Activated CD4-positive, alpha-beta memory T cell treated with anti-CD3 and anti-CD28 coated beads for 36 hours (primary cell): ENCODE results near the gene NOLC1. TPM values are rescaled to one million over a fixed set of nuclear protein-coding genes. Genes with fewer than 3 reads are reported as not detected.

Source experiments
- CTCF ChIA-PET: fragments of 350-600 bp; sonication (Branson Sonifier 250); formaldehyde crosslinking; loops from one replicate; lab custom pipeline; 2021; ENCODE audit warnings: antibody characterized with exemption, inconsistent platforms; lab: Charles Lee
- POLR2A ChIA-PET: fragments of 350-600 bp; sonication (Branson Sonifier 250); formaldehyde crosslinking; loops from one replicate; lab custom pipeline; 2021; ENCODE audit warnings: antibody characterized with exemption; lab: Charles Lee
- DNase-seq: peaks from one replicate; pipeline ENCODE4 v3.0.0-alpha.2; 2020
- H3K27ac Mint-ChIP-seq: one replicate; pipeline ENCODE4 v1.8.0; 2021; ENCODE audit warnings: mixed read lengths
- H3K27me3 Mint-ChIP-seq: one replicate; pipeline ENCODE4 v1.8.0; 2021; ENCODE audit warnings: mixed read lengths
- H3K36me3 Mint-ChIP-seq: one replicate; pipeline ENCODE4 v1.8.0; 2021; ENCODE audit warnings: mixed read lengths
- H3K4me1 Mint-ChIP-seq: one replicate; pipeline ENCODE4 v1.8.0; 2021; ENCODE audit warnings: low read depth, mixed read lengths
- H3K4me3 Mint-ChIP-seq: one replicate; pipeline ENCODE4 v1.8.0; 2021; ENCODE audit warnings: mild to moderate bottlenecking, mixed read lengths
- H3K9me3 Mint-ChIP-seq: one replicate; pipeline ENCODE4 v1.8.0; 2021; ENCODE audit warnings: mixed read lengths
- intact Hi-C: fragments of 100-400 bp; cut with micrococcal nuclease; formaldehyde crosslinking; loops from one replicate; pipeline ENCODE4 v1.15.1; 2023
- total RNA-seq, 2 experiments: library from RNA; stranded (reverse); gene quantifications; one replicate each; pipeline ENCODE4 v1.2.3, GENCODE V29; 2021

The NOLC1 gene
- total RNA-seq, 2 experiments from 2014 or later = 165 to 168 TPM

DNA sequence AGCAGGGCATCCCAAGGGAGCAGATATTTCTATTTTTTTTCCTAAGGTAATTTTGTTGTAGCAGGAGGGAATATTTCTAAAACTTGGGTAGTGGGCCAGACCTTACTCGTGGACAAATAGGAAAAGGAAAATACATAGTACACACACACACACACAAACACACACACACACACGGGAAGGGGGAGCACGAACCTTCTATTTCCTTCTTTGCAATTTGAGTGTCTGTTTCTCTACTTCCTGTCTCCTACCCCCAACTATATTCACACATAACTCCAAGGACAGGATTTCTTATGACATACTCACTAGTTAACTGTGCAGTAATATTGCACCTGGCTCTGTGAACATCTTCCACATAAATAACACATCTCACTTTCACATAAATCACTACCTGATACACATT lies 36.4 kb upstream of the NOLC1 start:
- Mint-ChIP-seq H3K4me3 (peak overlapping the region; percentile 88), H3K4me1 (peaks cover 58% of the 10 kb centered on the region), H3K27me3 (no peaks in the 10 kb centered on the region), H3K27ac (peak overlapping the region; percentile 96), H3K36me3 (peaks cover 9% of the 10 kb centered on the region), H3K9me3 (no peaks in the 10 kb centered on the region)
- no peak for DNase-seq
- CTCF ChIA-PET = interaction anchor here (1.2 to 2.8 kb wide), 4 partner anchors 16 to 279 kb away, joined by 3 to 13 read pairs (median 6); partner anchors contain the start of gene PPRC1
- POLR2A ChIA-PET = no interaction called here
- intact Hi-C loops = loop anchor here (2.0 kb wide), 3 partner anchors 51 to 285 kb away; partner anchors contain the start of genes ARMH3 and HPS6

DNA sequence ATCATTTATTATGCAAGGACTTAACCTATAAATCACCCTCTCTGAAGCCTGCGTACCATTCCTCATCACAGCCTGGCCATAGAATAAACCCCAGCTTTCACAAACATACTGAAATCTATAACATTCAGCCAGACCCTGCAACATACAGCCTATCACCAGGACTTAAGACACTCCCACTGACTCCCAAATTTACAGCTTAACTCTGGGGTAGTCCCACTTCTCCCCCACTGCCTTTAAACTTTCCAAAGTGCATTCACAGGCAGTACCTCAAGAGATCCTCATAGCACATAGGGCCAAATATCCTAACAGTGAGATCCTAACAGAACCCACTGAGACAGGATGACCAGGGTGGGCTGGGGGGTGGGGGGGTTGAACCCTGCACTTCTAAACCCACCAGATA lies 35.5 kb upstream of the NOLC1 start:
- H3K36me3 Mint-ChIP-seq = peaks cover 3% of the 10 kb centered on the region
- ChIA-PET CTCF (interaction anchor here (1.0 to 1.9 kb wide), 2 partner anchors 44 kb away, joined by 3 to 9 read pairs; no protein-coding TSS in a partner anchor), POLR2A (no interaction called here)
- intact Hi-C loops = loop anchor here (1.0 to 2.0 kb wide), 5 partner anchors 16 to 286 kb away; partner anchors contain the start of genes ARMH3, HPS6 and NOLC1
- H3K4me3 Mint-ChIP-seq = peak overlapping the region; percentile 12
- H3K27me3 Mint-ChIP-seq = no peaks in the 10 kb centered on the region
- peaks cover 67% of the 10 kb centered on the region for H3K4me1 Mint-ChIP-seq
- peak overlapping the region; percentile 96 for H3K27ac Mint-ChIP-seq
- DNase-seq = no peak
- no peaks in the 10 kb centered on the region for H3K9me3 Mint-ChIP-seq

DNA sequence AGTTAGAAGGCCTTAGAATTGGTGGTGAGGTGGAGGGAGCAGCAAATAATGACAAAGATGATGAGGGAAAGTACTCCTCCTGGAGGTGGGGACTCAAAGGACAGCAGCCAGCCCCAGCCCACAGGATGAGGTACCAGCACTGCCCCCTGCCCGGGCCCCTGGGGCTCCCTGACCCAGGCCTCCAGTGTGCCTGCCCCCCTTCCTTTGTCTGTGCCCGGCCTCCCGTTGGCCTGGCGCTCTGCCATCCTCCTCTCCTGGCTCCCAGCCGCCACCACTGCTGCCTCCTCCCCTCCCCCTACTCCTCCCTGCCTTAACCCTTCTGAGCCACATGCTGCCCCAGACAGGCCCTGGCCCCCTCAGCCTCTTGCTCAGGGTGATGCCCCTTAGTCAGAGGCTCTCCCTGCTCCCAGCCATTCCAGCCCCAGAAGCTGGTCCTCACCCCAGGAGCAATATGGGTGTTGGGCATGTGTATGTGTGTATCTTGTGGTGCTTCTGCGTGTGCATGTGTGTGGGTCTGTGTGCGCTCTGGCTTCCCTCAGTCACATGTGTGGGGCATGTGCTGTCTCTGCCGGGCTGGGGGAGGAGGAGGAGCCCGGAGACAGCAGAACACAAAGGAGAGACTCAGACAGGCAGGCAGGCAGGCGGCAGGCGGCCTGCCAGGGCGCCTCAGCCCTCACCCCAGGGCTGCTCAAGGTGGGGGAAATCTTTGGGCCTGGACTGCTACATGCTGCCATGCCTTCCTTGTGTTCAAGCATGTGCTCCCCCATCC lies 34.6 kb upstream of the NOLC1 start:
- intact Hi-C loops = loop anchor here (1.0 to 2.0 kb wide), 7 partner anchors 15 to 299 kb away; partner anchors contain the start of genes ARMH3, HPS6, NFKB2 and NOLC1
- Mint-ChIP-seq H3K4me3 (peak overlapping the region; percentile 92), H3K4me1 (peaks cover 65% of the 10 kb centered on the region), H3K27ac (peak overlapping the region; percentile 96), H3K9me3 (no peaks in the 10 kb centered on the region), H3K36me3 (peaks cover 3% of the 10 kb centered on the region), H3K27me3 (no peaks in the 10 kb centered on the region)
- DNase-seq = peak; percentile 81
- CTCF ChIA-PET = interaction anchor here (1.0 to 1.8 kb wide), 3 partner anchors 15 to 277 kb away, joined by 3 to 10 read pairs (median 4); partner anchors contain the start of gene PPRC1
- POLR2A ChIA-PET = interaction anchor here (1.1 to 1.4 kb wide), 2 partner anchors 36 to 299 kb away, joined by 3 read pairs; no protein-coding TSS in a partner anchor

DNA sequence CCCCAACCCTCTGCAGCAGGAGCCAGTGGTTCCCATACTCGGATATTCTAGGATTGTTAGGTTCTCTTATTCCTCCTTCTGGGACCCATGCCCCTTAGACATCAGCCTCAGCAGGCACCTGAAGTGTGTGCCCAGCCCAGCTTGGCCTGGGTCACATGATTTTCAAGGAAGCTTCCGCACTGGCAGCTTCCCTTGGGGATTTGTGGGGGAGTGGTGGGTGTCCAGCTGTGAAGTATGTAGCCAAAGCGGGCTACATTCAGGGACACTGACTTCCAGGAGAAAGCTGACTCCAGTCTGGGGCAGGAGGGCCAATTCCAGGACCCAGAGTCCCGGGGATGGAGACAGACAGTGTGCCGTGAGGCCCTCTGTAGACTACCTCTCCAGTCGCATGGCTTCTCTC lies 33.3 kb upstream of the NOLC1 start:
- CTCF ChIA-PET = interaction anchor here (1.0 to 1.8 kb wide), 4 partner anchors 13 to 283 kb away, joined by 3 to 10 read pairs (median 4); partner anchors contain the start of gene PPRC1
- Mint-ChIP-seq H3K27me3 (no peaks in the 10 kb centered on the region), H3K4me1 (peaks cover 53% of the 10 kb centered on the region), H3K4me3 (peak overlapping the region; percentile 92), H3K36me3 (peaks cover 1% of the 10 kb centered on the region), H3K9me3 (no peaks in the 10 kb centered on the region), H3K27ac (peak overlapping the region; percentile 96)
- peak; percentile 32 for DNase-seq
- POLR2A ChIA-PET = interaction anchor here (1.1 to 1.4 kb wide), 3 partner anchors 9 to 300 kb away, joined by 3 read pairs; no protein-coding TSS in a partner anchor
- intact Hi-C loops = loop anchor here (1.0 to 2.0 kb wide), 3 partner anchors 126 to 300 kb away; partner anchors contain the start of genes GBF1, NFKB2 and OGA

DNA sequence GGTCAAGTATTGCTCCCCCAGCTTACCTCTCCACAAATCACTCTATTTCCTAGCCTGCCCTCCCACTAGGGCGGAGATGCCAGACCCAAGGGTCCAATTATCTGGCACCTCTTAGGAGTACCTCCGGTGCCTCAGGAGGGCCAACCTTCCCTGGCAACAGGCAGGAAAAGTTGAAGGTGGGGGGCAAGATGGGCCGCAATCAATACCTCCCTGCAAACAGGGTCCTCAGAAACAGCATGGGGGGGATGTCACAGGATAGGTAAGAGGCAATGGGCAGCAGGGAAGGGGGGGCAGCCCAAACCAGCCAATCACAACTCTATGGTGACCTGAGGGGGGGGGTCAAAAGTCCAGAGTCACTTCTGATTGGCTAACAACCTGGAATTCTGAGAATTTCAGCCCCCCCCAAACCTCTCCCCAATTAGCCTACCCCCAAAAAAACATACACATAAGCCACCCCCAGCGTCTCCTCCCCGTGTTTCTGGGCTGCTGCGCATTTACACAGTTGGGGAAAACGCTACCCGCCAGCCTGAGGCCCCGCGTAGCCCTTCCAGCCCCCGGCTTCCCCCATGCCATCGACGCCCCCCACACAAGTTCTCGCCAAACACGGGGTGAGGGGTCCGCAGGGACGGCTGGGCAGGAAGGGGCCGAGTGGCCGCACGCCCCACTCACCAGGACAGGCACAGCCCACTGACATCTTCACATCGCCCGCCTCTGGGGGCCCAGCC lies 32.6 kb upstream of the NOLC1 start:
- intact Hi-C loops = loop anchor here (1.0 to 2.0 kb wide), 2 partner anchors 126 to 301 kb away; partner anchors contain the start of genes GBF1 and OGA
- no peaks in the 10 kb centered on the region for H3K27me3 Mint-ChIP-seq
- H3K27ac Mint-ChIP-seq = peak overlapping the region; percentile 96
- H3K9me3 Mint-ChIP-seq = no peaks in the 10 kb centered on the region
- DNase-seq = peak; percentile 75
- peaks cover 1% of the 10 kb centered on the region for H3K36me3 Mint-ChIP-seq
- H3K4me1 Mint-ChIP-seq = peaks cover 52% of the 10 kb centered on the region
- ChIA-PET CTCF (interaction anchor here (1.8 kb wide), 1 partner anchor 13 kb away, joined by 10 read pairs; the partner anchor contains the start of gene PPRC1), POLR2A (interaction anchor here (1.3 to 1.4 kb wide), 2 partner anchors 8 to 34 kb away, joined by 3 read pairs; no protein-coding TSS in a partner anchor)
- peak overlapping the region; percentile 92 for H3K4me3 Mint-ChIP-seq

DNA sequence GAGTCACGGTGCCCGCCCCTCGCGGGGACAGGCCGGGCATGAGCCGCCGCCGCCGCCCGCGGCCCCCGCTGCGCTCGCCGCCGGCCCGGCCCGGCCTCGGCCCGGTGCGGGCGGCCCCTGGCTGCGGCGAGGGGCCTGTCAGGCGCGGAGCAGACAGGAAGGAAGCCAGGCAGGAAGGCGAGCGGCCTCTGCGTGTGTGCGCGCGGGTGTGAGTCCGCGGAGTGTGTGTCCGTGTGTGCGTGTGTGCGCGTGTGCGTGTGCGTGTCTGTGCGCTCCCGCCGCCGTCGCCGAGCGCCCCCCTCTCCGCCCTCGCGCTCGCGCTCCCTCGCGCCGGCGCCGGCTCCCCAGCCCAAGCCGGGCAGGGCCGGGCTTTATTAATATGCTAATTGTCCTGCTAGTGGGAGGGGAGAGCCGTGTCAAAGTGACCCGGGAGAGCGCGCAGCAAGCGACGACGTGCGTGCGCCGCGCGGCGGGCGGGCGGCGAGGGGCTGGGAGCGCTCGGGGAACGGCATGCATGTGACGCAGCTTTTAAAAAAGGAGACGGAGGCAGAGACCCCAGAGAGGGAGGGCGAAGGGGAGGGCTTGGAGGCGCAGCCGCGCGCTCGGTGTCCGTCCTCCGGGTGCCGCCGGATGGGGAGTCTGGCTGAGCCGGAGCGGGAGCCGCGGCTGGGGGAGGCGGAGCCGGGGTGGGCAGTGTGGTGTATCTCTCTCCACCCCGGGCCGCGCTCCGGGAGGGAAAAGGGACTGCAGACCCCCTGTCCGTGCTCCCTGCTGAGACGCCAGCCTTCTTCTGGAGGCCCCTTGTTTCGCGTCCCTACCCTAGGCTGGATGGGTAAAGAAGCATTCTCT lies 31.8 kb upstream of the NOLC1 start, which contains the start of gene LDB1:
TSS of gene LDB1 (minus strand) at position 227 of the 849 bp plus-strand sequence. CDS start 258 bp downstream, outside the sequence.
- no peaks in the 10 kb centered on the region for H3K9me3 Mint-ChIP-seq
- intact Hi-C loops = no loop called here
- H3K27me3 Mint-ChIP-seq = no peaks in the 10 kb centered on the region
- peaks cover 49% of the 10 kb centered on the region for H3K4me1 Mint-ChIP-seq
- POLR2A ChIA-PET = no interaction called here
- DNase-seq = peak; percentile 74
- peak within 1 kb of the TSS; percentile 96 for H3K27ac Mint-ChIP-seq
- peak within 1 kb of the TSS; percentile 92 for H3K4me3 Mint-ChIP-seq
- CTCF ChIA-PET = interaction anchor here (4.1 kb wide), 1 partner anchor 11 kb away, joined by 37 read pairs; the partner anchor contains the start of gene PPRC1
- no peaks in the 10 kb centered on the region for H3K36me3 Mint-ChIP-seq

DNA sequence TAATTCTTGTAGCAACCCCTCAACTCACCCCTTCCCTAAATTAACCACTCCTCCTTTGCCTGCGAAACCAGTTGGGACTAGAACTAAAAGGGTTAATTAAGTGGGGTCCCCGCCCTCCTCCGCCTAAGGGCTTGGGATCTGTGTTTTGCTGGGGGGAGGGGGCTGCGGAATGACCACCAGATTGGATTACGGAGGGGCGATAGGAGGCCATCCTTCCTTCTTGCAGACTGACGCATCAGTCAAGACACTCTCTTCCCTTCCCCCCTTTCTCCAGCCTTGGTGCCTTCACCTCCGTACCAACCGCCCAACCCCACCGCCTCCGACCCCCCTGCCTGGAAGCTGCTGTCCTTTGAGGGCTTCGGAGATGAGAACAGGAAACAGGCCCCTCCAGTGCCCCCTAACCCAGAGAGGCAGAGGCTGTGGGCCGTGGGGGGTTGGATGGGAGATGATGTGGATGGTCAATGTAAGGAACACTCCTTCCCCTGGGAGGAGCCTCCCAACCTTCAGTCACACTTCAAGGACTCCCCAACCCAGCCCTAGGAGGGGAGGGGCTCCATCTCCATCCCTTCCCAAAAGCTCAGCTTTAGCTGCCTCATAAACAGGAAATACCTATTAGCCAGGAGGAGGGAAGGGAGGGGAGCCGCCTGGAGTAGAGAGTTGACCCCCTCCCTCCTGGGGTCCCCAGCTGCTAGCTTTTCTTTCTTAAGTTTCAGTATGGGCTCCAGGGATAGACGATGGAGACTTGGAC lies 31.0 kb upstream of the NOLC1 start:
- CTCF ChIA-PET = interaction anchor here (0.6 to 4.1 kb wide), 2 partner anchors 11 to 50 kb away, joined by 3 to 37 read pairs; partner anchors contain the start of gene PPRC1
- intact Hi-C loops = no loop called here
- DNase-seq = peak; percentile 27
- Mint-ChIP-seq H3K4me1 (peaks cover 41% of the 10 kb centered on the region), H3K27ac (peak overlapping the region; percentile 96), H3K4me3 (peak overlapping the region; percentile 92), H3K36me3 (no peaks in the 10 kb centered on the region), H3K9me3 (no peaks in the 10 kb centered on the region), H3K27me3 (no peaks in the 10 kb centered on the region)
- POLR2A ChIA-PET = no interaction called here

DNA sequence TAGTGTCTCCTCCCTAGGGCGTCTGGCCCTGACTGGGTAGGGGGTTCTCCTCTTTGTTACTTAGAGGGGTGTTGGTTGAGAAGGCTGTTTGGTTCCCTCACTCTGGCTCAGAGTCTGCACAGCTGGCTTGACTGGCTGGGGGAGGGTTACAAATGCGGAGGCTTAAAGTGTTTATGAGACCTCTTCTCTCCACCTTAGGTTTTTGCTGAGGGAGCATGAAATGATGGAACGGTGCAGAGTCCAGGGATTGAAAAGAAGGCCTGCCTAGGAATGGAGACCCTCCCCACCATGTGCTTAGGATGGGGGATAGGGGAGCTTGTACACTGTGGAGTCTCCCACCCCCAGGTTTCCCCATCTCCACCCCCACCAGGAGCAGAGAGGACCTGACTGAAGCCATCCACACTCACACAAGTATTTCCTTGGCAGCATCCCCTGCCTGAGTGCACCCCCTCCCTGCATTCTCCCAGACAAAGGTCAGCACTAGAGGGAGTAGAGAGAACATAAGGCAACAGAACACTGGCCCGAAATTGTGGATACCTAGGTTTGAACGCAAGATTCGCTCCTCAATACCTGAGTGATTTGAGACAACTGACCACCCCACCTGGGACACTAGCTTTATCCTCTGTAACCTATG lies 30.3 kb upstream of the NOLC1 start:
- no peaks in the 10 kb centered on the region for H3K9me3 Mint-ChIP-seq
- no peak overlapping the region for H3K4me3 Mint-ChIP-seq
- no peaks in the 10 kb centered on the region for H3K27me3 Mint-ChIP-seq
- DNase-seq = no peak
- no peaks in the 10 kb centered on the region for H3K36me3 Mint-ChIP-seq
- intact Hi-C loops = no loop called here
- POLR2A ChIA-PET = no interaction called here
- peaks cover 34% of the 10 kb centered on the region for H3K4me1 Mint-ChIP-seq
- peak overlapping the region; percentile 18 for H3K27ac Mint-ChIP-seq
- CTCF ChIA-PET = interaction anchor here (0.6 to 4.1 kb wide), 2 partner anchors 10 to 49 kb away, joined by 3 to 37 read pairs; partner anchors contain the start of gene PPRC1

DNA sequence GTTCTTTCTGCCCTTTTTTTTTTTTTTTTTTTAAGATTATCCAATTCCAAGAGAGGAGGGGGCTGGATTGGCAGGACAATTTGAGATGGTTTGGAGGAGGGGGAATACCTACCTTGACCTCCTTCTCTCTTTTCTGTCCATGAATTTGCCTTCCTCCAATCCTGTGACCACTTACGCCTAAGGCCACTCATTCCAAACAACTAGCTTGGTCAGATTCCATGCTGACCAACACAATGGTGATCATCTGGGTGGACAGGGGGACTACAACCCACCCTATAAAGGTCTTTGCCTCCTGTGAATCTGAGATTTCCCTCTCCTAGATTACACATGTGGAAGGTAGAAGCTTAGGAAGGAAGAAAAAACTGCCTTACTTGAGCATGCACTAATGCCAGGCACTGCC lies 29.7 kb upstream of the NOLC1 start:
- Mint-ChIP-seq H3K36me3 (no peaks in the 10 kb centered on the region), H3K4me1 (peaks cover 28% of the 10 kb centered on the region), H3K9me3 (no peaks in the 10 kb centered on the region), H3K27ac (no peak overlapping the region), H3K27me3 (no peaks in the 10 kb centered on the region), H3K4me3 (no peak overlapping the region)
- DNase-seq = no peak
- CTCF ChIA-PET = interaction anchor here (4.1 kb wide), 1 partner anchor 9 kb away, joined by 37 read pairs; the partner anchor contains the start of gene PPRC1
- intact Hi-C loops = no loop called here
- POLR2A ChIA-PET = interaction anchor here (0.6 to 0.9 kb wide), 3 partner anchors 9 to 276 kb away, joined by 3 to 8 read pairs (median 3); no protein-coding TSS in a partner anchor
